Astrocyte (in vitro differentiated cells and primary cell): ENCODE results near the gene GPRC6A. TPM values are rescaled to one million over a fixed set of nuclear protein-coding genes. Genes with fewer than 3 reads are reported as not detected.

ENCODE experiments used
- DNase-seq: peaks from one replicate; pipeline ENCODE4 v3.0.0-alpha.2; 2010; ENCODE audit warnings: low read depth
- FAIRE-seq: peaks from 2 replicates; lab custom pipeline; 2011; peaks lifted over from hg19 to GRCh38; lab: Jason Lieb, UNC
- H2AFZ ChIP-seq: 2 replicates; pipeline ENCODE4 v1.6.0; 2012; ENCODE audit warnings: low read depth, low read length, inconsistent platforms
- H3K27ac ChIP-seq: 2 replicates; pipeline ENCODE4 v1.5.1; 2011; ENCODE audit warnings: low read depth, low read length, inconsistent platforms
- H3K27me3 ChIP-seq: 2 replicates; pipeline ENCODE4 v1.6.0; 2011; ENCODE audit warnings: low read length, inconsistent platforms; ENCODE audit not compliant: insufficient read depth
- H3K36me3 ChIP-seq: 2 replicates; pipeline ENCODE4 v1.5.1; 2011; ENCODE audit warnings: low read length, inconsistent platforms; ENCODE audit not compliant: insufficient read depth
- H3K4me1 ChIP-seq: 2 replicates; pipeline ENCODE4 v1.5.1; 2011; ENCODE audit warnings: low read length, inconsistent platforms; ENCODE audit not compliant: insufficient read depth
- H3K4me2 ChIP-seq: 2 replicates; pipeline ENCODE4 v1.6.0; 2012; ENCODE audit warnings: low read length, inconsistent platforms
- H3K4me3 ChIP-seq: 2 replicates; pipeline ENCODE4 v1.5.1; 2011; ENCODE audit warnings: low read depth, mild to moderate bottlenecking, low read length, inconsistent platforms; ENCODE audit not compliant: insufficient read depth
- H3K79me2 ChIP-seq: 2 replicates; pipeline ENCODE4 v1.6.0; 2012; ENCODE audit warnings: mild to moderate bottlenecking, low read length, inconsistent platforms; ENCODE audit not compliant: insufficient read depth
- H3K9ac ChIP-seq: 2 replicates; pipeline ENCODE4 v1.6.0; 2012; ENCODE audit warnings: mild to moderate bottlenecking, low read length, inconsistent platforms
- H3K9me3 ChIP-seq: 2 replicates; pipeline ENCODE4 v1.5.1; 2012; ENCODE audit warnings: low read depth, mild to moderate bottlenecking, low read length, inconsistent platforms; ENCODE audit not compliant: insufficient read depth
- H4K20me1 ChIP-seq: 2 replicates; pipeline ENCODE4 v1.6.0; 2012; ENCODE audit warnings: low read length, inconsistent platforms; ENCODE audit not compliant: insufficient read depth
- H3K27ac Mint-ChIP-seq: one replicate; pipeline ENCODE4 v1.8.0; 2021; ENCODE audit warnings: mild to moderate bottlenecking, mixed read lengths; ENCODE audit not compliant: unreplicated experiment
- H3K27me3 Mint-ChIP-seq: one replicate; pipeline ENCODE4 v1.8.0; 2021; ENCODE audit warnings: low read depth, mixed read lengths; ENCODE audit not compliant: unreplicated experiment
- H3K36me3 Mint-ChIP-seq: one replicate; pipeline ENCODE4 v1.8.0; 2021; ENCODE audit warnings: low read depth, mixed read lengths; ENCODE audit not compliant: unreplicated experiment
- H3K4me1 Mint-ChIP-seq: one replicate; pipeline ENCODE4 v1.8.0; 2021; ENCODE audit warnings: low read depth, mixed read lengths; ENCODE audit not compliant: unreplicated experiment
- H3K4me3 Mint-ChIP-seq: one replicate; pipeline ENCODE4 v1.8.0; 2021; ENCODE audit warnings: mild to moderate bottlenecking, moderate library complexity, mixed read lengths; ENCODE audit not compliant: unreplicated experiment
- H3K9me3 Mint-ChIP-seq: one replicate; pipeline ENCODE4 v1.8.0; 2021; ENCODE audit warnings: mild to moderate bottlenecking, mixed read lengths; ENCODE audit not compliant: unreplicated experiment
- CTCF ChIP-seq: IDR thresholded peaks from 2 replicates; pipeline ENCODE4 v1.5.1; 2011; ENCODE audit warnings: low read depth, mild to moderate bottlenecking, inconsistent platforms, low read length, moderate library complexity; ENCODE audit not compliant: insufficient read depth
- EZH2 ChIP-seq: IDR thresholded peaks from 2 replicates; pipeline ENCODE4 v1.6.1; 2012; ENCODE audit warnings: mild to moderate bottlenecking, low read length, inconsistent platforms; ENCODE audit not compliant: insufficient read depth
- total RNA-seq: library from RNA; stranded (reverse); gene quantifications from 2 replicates; pipeline ENCODE4 v1.2.1, GENCODE V29; 2021

Gene GPRC6A
- total RNA-seq, 1 donor from 2014 or later, result not detected

- H3K36me3 Mint-ChIP-seq, result no peaks in the 10 kb centered on the region
- peaks cover 7% of the 10 kb centered on the region for H3K4me1 ChIP-seq
- no peaks in the 10 kb centered on the region for H4K20me1 ChIP-seq
- H3K4me1 Mint-ChIP-seq, result peaks cover 2% of the 10 kb centered on the region
- H3K9me3 Mint-ChIP-seq, result no peaks in the 10 kb centered on the region
- H3K27ac Mint-ChIP-seq, result no peak overlapping the region
- H3K4me3 Mint-ChIP-seq, result peak overlapping the region; percentile 79
- no peak overlapping the region for H3K27ac ChIP-seq
- H3K9ac ChIP-seq, result peak overlapping the region; percentile 59
- peak overlapping the region; percentile 97 for H2AFZ ChIP-seq
- H3K79me2 ChIP-seq, result no peaks in the 10 kb centered on the region
- peaks cover 7% of the 10 kb centered on the region for H3K27me3 ChIP-seq
- peak overlapping the region; percentile 91 for H3K4me2 ChIP-seq
- peaks cover 25% of the 10 kb centered on the region for H3K27me3 Mint-ChIP-seq
- TF ChIP-seq EZH2 (no peak), CTCF (no peak)
- H3K9me3 ChIP-seq, result no peaks in the 10 kb centered on the region
- H3K4me3 ChIP-seq, result peak overlapping the region; percentile 63
- no peak for FAIRE-seq
- H3K36me3 ChIP-seq, result no peaks in the 10 kb centered on the region
- no peak for DNase-seq
These were observed 64.3 kb downstream of the GPRC6A start for GRCh38 chr6:116764629-116764960.

- peaks cover 2% of the 10 kb centered on the region for H3K4me1 Mint-ChIP-seq
- H3K9me3 ChIP-seq, result no peaks in the 10 kb centered on the region
- no peaks in the 10 kb centered on the region for H3K9me3 Mint-ChIP-seq
- no peak overlapping the region for H3K9ac ChIP-seq
- H3K36me3 Mint-ChIP-seq, result no peaks in the 10 kb centered on the region
- H3K36me3 ChIP-seq, result no peaks in the 10 kb centered on the region
- H2AFZ ChIP-seq, result peak overlapping the region; percentile 97
- FAIRE-seq, result no peak
- H3K27me3 ChIP-seq, result peaks cover 7% of the 10 kb centered on the region
- no peaks in the 10 kb centered on the region for H4K20me1 ChIP-seq
- H3K4me2 ChIP-seq, result peak overlapping the region; percentile 91
- H3K4me3 Mint-ChIP-seq, result peak overlapping the region; percentile 43
- peak overlapping the region; percentile 63 for H3K4me3 ChIP-seq
- DNase-seq, result no peak
- H3K27me3 Mint-ChIP-seq, result peaks cover 25% of the 10 kb centered on the region
- peaks cover 7% of the 10 kb centered on the region for H3K4me1 ChIP-seq
- no peak overlapping the region for H3K27ac Mint-ChIP-seq
- no peaks in the 10 kb centered on the region for H3K79me2 ChIP-seq
- no peak for TF ChIP-seq CTCF
- TF ChIP-seq EZH2, result no peak
- H3K27ac ChIP-seq, result no peak overlapping the region
These were observed 64.8 kb downstream of the GPRC6A start for GRCh38 chr6:116763906-116764628.

GRCh38 chr6:116763048-116763447 lies 65.8 kb downstream of the GPRC6A start:
- Mint-ChIP-seq H3K4me1 (no peaks in the 10 kb centered on the region), H3K36me3 (no peaks in the 10 kb centered on the region), H3K27ac (no peak overlapping the region), H3K4me3 (no peak overlapping the region), H3K9me3 (no peaks in the 10 kb centered on the region), H3K27me3 (peaks cover 25% of the 10 kb centered on the region)
- Histone ChIP-seq H3K27me3 (peaks cover 7% of the 10 kb centered on the region), H3K27ac (no peak overlapping the region), H3K36me3 (no peaks in the 10 kb centered on the region), H3K79me2 (no peaks in the 10 kb centered on the region), H3K4me2 (no peak overlapping the region), H3K4me1 (peaks cover 7% of the 10 kb centered on the region), H4K20me1 (no peaks in the 10 kb centered on the region), H3K4me3 (no peak overlapping the region), H3K9me3 (no peaks in the 10 kb centered on the region), H2AFZ (no peak overlapping the region), H3K9ac (no peak overlapping the region)
- no peak for FAIRE-seq
- TF ChIP-seq CTCF, result no peak
- TF ChIP-seq EZH2, result no peak
- DNase-seq, result no peak
